ENCODE data around the gene NDUFAF4. TPM values are rescaled to one million over a fixed set of nuclear protein-coding genes. Genes with fewer than 3 reads are reported as not detected.

The NDUFAF4 gene
- total RNA-seq, 1 donor from 2014 or later: 33.3 TPM

DNA sequence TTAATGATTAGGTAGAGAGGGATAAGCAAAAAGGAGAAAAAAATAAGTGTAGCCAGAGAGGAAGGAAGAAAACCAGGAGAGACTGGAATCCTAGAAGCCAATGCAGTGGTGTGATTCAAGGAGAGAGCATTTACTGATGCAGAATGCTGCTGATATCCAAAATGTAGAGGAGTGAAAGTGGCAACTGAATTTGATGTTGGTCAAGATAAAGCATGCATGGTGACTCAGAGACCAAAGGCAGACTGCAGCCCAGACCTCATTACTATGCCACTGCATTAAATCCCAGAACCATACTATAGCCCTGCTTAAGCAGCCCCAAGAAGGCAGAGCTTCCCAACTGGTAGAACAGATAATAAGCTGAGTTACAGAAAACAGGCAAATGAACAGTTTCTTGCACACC, 42.6 kb upstream of the NDUFAF4 start:
- H3K27me3 Mint-ChIP-seq (ENCODE audit: unreplicated experiment): peaks cover 10% of the 10 kb centered on the region
- no peaks in the 10 kb centered on the region for H3K9me3 Mint-ChIP-seq (ENCODE audit: unreplicated experiment)
- H3K4me3 Mint-ChIP-seq (ENCODE audit: unreplicated experiment): no peak overlapping the region
- TF ChIP-seq, protein P1, sequence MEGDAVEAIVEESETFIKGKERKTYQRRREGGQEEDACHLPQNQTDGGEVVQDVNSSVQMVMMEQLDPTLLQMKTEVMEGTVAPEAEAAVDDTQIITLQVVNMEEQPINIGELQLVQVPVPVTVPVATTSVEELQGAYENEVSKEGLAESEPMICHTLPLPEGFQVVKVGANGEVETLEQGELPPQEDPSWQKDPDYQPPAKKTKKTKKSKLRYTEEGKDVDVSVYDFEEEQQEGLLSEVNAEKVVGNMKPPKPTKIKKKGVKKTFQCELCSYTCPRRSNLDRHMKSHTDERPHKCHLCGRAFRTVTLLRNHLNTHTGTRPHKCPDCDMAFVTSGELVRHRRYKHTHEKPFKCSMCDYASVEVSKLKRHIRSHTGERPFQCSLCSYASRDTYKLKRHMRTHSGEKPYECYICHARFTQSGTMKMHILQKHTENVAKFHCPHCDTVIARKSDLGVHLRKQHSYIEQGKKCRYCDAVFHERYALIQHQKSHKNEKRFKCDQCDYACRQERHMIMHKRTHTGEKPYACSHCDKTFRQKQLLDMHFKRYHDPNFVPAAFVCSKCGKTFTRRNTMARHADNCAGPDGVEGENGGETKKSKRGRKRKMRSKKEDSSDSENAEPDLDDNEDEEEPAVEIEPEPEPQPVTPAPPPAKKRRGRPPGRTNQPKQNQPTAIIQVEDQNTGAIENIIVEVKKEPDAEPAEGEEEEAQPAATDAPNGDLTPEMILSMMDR (IDR thresholded peaks at IDR 0.05; ENCODE audit: unreplicated experiment): no peak
- no peaks in the 10 kb centered on the region for H3K36me3 Mint-ChIP-seq (ENCODE audit: low read depth, unreplicated experiment)
- no peak overlapping the region for H3K27ac Mint-ChIP-seq (ENCODE audit: unreplicated experiment)
- DNase-seq (ENCODE audit: low spot score): no peak
- H3K4me1 Mint-ChIP-seq (ENCODE audit: unreplicated experiment): peaks cover 11% of the 10 kb centered on the region

DNA sequence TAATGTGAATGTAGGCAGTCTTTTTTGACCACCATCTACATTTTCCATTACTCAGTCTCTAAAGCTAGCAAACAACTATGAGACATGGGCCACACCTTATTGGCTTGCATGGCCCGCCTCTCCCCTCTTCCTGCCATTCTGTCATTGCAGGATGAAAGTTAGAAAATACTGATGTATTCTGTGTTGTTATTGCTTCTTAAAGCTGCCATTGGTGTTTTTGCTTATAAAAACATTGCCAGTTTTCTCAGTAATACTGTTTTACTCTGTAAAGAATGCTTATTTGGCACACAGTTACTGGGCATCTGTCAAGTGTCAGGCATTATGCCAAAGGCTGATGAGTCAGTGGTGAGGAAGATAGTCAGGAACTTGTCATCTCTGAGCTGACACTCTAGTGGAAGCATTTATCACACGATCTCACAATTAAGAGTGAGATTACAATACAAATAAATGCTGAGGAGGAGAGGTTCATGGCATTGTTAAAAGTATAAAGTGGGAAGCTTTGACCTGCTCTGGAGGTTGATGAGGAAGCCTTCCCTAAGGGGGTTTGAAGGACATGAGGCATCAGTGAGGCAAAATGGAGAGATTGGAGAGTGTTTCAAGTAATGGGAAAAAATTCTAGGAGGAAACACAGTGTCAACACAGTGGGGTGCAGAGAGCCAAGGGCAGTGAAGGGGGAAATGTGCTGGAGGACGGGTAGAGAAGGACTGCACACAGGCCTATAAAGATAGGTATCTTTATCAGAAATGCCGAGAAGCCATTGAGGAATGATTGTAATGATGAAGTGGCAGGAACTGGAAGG, 41.5 kb upstream of the NDUFAF4 start:
- H3K27me3 Mint-ChIP-seq (ENCODE audit: unreplicated experiment): peaks cover 10% of the 10 kb centered on the region
- no peaks in the 10 kb centered on the region for H3K36me3 Mint-ChIP-seq (ENCODE audit: low read depth, unreplicated experiment)
- no peak for DNase-seq (ENCODE audit: low spot score)
- no peaks in the 10 kb centered on the region for H3K9me3 Mint-ChIP-seq (ENCODE audit: unreplicated experiment)
- TF ChIP-seq, protein P1 (IDR thresholded peaks at IDR 0.05; ENCODE audit: unreplicated experiment): no peak
- no peak overlapping the region for H3K27ac Mint-ChIP-seq (ENCODE audit: unreplicated experiment)
- H3K4me3 Mint-ChIP-seq (ENCODE audit: unreplicated experiment): no peak overlapping the region
- peaks cover 11% of the 10 kb centered on the region for H3K4me1 Mint-ChIP-seq (ENCODE audit: unreplicated experiment)

DNA sequence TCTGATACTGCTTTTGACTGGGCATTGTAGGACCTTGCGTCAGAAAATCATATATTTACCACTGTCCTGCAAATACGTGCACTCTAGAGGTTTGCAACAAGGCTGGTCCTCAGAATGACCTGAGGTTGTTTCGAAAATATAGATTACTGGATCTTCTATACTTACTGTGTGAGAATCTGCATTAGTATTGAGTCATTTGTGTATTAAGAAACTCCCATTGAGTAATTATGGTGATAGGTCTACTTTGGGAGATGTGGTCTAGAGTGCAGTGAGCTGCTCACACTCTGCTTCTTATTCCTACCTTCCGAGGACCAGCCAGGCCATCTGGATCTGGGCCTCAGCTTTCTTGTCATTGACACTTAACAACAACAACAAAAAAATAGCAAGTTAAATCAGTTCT, 36.4 kb upstream of the NDUFAF4 start:
- Mint-ChIP-seq H3K36me3 (ENCODE audit: low read depth, unreplicated experiment) (no peaks in the 10 kb centered on the region), H3K27me3 (ENCODE audit: unreplicated experiment) (peaks cover 2% of the 10 kb centered on the region), H3K4me3 (ENCODE audit: unreplicated experiment) (no peak overlapping the region), H3K9me3 (ENCODE audit: unreplicated experiment) (no peaks in the 10 kb centered on the region), H3K27ac (ENCODE audit: unreplicated experiment) (no peak overlapping the region), H3K4me1 (ENCODE audit: unreplicated experiment) (no peaks in the 10 kb centered on the region)
- no peak for DNase-seq (ENCODE audit: low spot score)
- TF ChIP-seq, protein P1 (IDR thresholded peaks at IDR 0.05; ENCODE audit: unreplicated experiment): no peak

DNA sequence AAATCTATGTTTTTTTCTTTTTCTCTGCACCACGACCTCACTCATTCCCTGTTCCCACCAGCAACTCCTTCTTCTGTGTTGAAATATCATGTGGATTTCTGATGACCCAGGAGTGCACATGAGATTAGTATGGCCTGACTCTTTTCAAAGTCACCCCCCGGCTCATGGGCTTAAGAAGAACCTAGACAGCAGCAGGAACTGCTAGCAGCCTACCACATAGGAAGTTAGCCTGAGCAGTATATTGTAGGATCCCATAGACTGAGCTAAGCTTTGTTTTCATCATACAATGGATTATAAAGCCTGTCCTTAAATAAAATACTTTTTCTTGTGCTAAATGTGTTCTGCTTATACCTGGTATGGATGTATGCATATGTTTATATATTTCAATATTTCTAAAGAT, 33.5 kb upstream of the NDUFAF4 start:
- TF ChIP-seq, protein P1 (IDR thresholded peaks at IDR 0.05; ENCODE audit: unreplicated experiment): no peak
- no peak for DNase-seq (ENCODE audit: low spot score)
- Mint-ChIP-seq H3K36me3 (ENCODE audit: low read depth, unreplicated experiment) (no peaks in the 10 kb centered on the region), H3K4me3 (ENCODE audit: unreplicated experiment) (no peak overlapping the region), H3K9me3 (ENCODE audit: unreplicated experiment) (no peaks in the 10 kb centered on the region), H3K27me3 (ENCODE audit: unreplicated experiment) (no peaks in the 10 kb centered on the region), H3K27ac (ENCODE audit: unreplicated experiment) (no peak overlapping the region), H3K4me1 (ENCODE audit: unreplicated experiment) (no peaks in the 10 kb centered on the region)

DNA sequence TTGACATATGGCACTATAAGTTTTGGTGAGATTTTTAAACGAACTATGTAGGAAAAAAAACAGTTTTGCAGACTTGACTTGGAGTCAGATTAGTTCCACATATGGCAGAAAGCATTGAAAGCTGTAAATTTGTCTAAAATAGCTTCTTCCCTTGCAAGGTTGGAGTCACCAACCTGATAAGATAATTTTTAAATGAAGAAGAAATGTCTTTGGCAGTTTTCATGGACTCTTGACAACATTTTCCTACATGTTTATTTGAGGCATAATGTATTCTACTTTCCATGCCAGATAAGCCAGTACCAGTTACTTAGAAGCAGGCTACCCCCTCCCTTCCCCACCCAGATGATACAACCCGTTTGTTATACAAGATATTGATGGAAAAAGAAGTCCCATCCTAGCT, 32.0 kb upstream of the NDUFAF4 start:
- TF ChIP-seq, protein P1 (IDR thresholded peaks at IDR 0.05; ENCODE audit: unreplicated experiment): no peak
- no peak for DNase-seq (ENCODE audit: low spot score)
- H3K9me3 Mint-ChIP-seq (ENCODE audit: unreplicated experiment): no peaks in the 10 kb centered on the region
- H3K27ac Mint-ChIP-seq (ENCODE audit: unreplicated experiment): no peak overlapping the region
- H3K4me3 Mint-ChIP-seq (ENCODE audit: unreplicated experiment): no peak overlapping the region
- H3K4me1 Mint-ChIP-seq (ENCODE audit: unreplicated experiment): no peaks in the 10 kb centered on the region
- no peaks in the 10 kb centered on the region for H3K27me3 Mint-ChIP-seq (ENCODE audit: unreplicated experiment)
- no peaks in the 10 kb centered on the region for H3K36me3 Mint-ChIP-seq (ENCODE audit: low read depth, unreplicated experiment)
